SU-DHL-6 (cell line): ENCODE data around the gene MRPL38.

Experiments
- EZH2phosphoT487 ChIP-seq: fragments of 200-600 bp; sonication (generic), shearing (Covaris generic); conservative IDR thresholded peaks from 2 replicates; pipeline ENCODE4 v1.6.1; 2018; ENCODE audit warnings: mild to moderate bottlenecking, antibody characterized with exemption, low read length, moderate library complexity, mixed read lengths
- TF ChIP-seq, protein P1 (sequence below): fragments of 200-600 bp; sonication (generic); IDR thresholded peaks from one replicate; pipeline ENCODE4 v1.5.1; 2017; ENCODE audit warnings: antibody characterized with exemption, mild to moderate bottlenecking, low read length, moderate library complexity; ENCODE audit not compliant: insufficient read depth, poor library complexity, severe bottlenecking

DNA sequence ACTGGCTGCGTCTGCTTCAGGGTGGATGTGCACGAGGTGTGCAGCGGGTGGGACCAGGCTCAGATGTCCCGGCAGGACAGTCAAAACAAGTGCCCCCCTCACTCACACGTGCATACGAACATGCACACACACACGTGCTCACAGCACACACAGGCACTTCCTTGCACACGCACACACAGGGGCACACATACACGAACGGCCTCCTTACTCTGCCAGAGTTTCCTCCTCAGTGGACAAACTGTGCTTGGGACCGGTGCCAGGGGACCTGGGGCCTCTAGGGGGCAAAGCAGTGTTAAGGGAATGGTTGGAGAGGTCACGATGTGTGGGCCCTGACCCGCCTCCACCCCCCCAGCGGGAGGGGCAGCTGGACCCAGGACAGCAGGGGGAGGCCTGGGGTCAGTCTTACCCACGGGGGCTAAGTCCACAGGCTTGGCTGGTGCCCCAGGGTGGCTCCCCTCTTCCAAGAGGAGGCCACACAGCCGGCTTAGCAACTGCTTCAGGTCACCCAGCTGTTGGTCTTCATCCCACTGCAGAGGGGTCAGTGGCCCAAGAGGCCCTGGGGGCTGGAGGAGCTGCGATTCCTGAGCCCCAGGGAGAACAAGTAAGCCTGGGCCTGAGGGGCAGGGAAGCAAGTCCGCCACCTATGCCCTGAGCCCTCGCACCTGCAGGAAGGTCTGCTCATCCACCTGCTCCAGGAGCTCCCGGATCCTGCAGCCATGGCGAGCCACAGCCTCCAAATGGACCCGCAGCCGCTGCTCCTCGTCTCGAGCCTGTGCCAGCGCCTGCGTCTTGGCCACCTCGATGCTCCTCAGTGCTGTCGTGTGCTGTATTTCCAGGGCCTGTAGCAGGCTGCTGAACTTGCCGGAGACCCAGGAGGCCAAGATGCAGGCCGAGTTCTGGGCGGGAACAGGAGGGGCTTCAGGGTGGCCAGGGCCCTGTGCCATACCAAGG, 12.8 kb downstream of the MRPL38 start:
- TF ChIP-seq, protein P1, sequence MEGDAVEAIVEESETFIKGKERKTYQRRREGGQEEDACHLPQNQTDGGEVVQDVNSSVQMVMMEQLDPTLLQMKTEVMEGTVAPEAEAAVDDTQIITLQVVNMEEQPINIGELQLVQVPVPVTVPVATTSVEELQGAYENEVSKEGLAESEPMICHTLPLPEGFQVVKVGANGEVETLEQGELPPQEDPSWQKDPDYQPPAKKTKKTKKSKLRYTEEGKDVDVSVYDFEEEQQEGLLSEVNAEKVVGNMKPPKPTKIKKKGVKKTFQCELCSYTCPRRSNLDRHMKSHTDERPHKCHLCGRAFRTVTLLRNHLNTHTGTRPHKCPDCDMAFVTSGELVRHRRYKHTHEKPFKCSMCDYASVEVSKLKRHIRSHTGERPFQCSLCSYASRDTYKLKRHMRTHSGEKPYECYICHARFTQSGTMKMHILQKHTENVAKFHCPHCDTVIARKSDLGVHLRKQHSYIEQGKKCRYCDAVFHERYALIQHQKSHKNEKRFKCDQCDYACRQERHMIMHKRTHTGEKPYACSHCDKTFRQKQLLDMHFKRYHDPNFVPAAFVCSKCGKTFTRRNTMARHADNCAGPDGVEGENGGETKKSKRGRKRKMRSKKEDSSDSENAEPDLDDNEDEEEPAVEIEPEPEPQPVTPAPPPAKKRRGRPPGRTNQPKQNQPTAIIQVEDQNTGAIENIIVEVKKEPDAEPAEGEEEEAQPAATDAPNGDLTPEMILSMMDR, result no peak
- TF ChIP-seq EZH2phosphoT487, result no peak
